ENCODE measurements around the gene STIM2. TPM values are rescaled to one million over a fixed set of nuclear protein-coding genes. Genes with fewer than 3 reads are reported as not detected.

STIM2 gene
- polyA plus RNA-seq, 1 donor (not counting 4 experiments of a cell fraction or from before 2014, with no cell fraction given): 20.7 TPM

- Histone ChIP-seq H4K20me1 (ENCODE audit: control insufficient read depth, extremely low read depth, insufficient read depth, low read length) (no peaks in the 10 kb centered on the region), H3K27ac (ENCODE audit: control insufficient read depth, insufficient read depth, low read length) (no peak overlapping the region), H3K9me1 (ENCODE audit: control insufficient read depth, extremely low read depth, insufficient read depth, low read length) (no peaks in the 10 kb centered on the region), H3K4me1 (ENCODE audit: control insufficient read depth, extremely low read depth, insufficient read depth, low read length) (no peaks in the 10 kb centered on the region), H3K4me2 (ENCODE audit: control insufficient read depth, extremely low read depth, insufficient read depth, low read depth, low read length) (no peak overlapping the region), H3K27me3 (ENCODE audit: control insufficient read depth, extremely low read depth, insufficient read depth, low read length) (no peaks in the 10 kb centered on the region), H3K9me3 (ENCODE audit: control insufficient read depth, low read depth, low read length) (no peaks in the 10 kb centered on the region), H3K36me3 (ENCODE audit: control insufficient read depth in 2 of 2, extremely low read depth in 1 of 2, insufficient read depth in 2 of 2, low read length in 2 of 2) (no peaks in the 10 kb centered on the region), H3K79me2 (ENCODE audit: control insufficient read depth, insufficient read depth, low read length) (no peaks in the 10 kb centered on the region), H3K9ac (ENCODE audit: control insufficient read depth, extremely low read depth, insufficient read depth, low read length) (no peak overlapping the region), H2AFZ (ENCODE audit: control insufficient read depth, low read length) (no peak overlapping the region), H3K4me3 (ENCODE audit: control insufficient read depth in 2 of 3, extremely low read depth in 1 of 3, insufficient read depth in 2 of 3, low read depth in 1 of 3, low read length in 3 of 3) (no peak overlapping the region)
- dilution Hi-C loops (cut with MboI; ENCODE audit: extremely low pct_ligation_motif_present, low sequenced_read_pairs): no loop called here
- DNase-seq (ENCODE audit: low read depth, low spot score) (no peak), FAIRE-seq (no peak)
- TF ChIP-seq, protein P1, sequence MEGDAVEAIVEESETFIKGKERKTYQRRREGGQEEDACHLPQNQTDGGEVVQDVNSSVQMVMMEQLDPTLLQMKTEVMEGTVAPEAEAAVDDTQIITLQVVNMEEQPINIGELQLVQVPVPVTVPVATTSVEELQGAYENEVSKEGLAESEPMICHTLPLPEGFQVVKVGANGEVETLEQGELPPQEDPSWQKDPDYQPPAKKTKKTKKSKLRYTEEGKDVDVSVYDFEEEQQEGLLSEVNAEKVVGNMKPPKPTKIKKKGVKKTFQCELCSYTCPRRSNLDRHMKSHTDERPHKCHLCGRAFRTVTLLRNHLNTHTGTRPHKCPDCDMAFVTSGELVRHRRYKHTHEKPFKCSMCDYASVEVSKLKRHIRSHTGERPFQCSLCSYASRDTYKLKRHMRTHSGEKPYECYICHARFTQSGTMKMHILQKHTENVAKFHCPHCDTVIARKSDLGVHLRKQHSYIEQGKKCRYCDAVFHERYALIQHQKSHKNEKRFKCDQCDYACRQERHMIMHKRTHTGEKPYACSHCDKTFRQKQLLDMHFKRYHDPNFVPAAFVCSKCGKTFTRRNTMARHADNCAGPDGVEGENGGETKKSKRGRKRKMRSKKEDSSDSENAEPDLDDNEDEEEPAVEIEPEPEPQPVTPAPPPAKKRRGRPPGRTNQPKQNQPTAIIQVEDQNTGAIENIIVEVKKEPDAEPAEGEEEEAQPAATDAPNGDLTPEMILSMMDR (optimal IDR thresholded peaks at IDR 0.05 in 1 of 3, IDR thresholded peaks at IDR 0.05 in 1 of 3, conservative IDR thresholded peaks at IDR 0.05 in 1 of 3; ENCODE audit: extremely low read depth in 1 of 3, insufficient read depth in 2 of 3, low read length in 3 of 3): no peak
Observed at GRCh38 chr4:26995316-26995715, 134.7 kb downstream of the STIM2 start.

- no peak overlapping the region for H3K27ac ChIP-seq (ENCODE audit: control insufficient read depth, insufficient read depth, low read length)
- no peak for FAIRE-seq
Observed at GRCh38 chr4:26996745-26997144, 136.1 kb downstream of the STIM2 start.

More at GRCh38 chr4:26996745-26997144, 136.1 kb downstream of the STIM2 start:
- Histone ChIP-seq H3K4me2 (ENCODE audit: control insufficient read depth, extremely low read depth, insufficient read depth, low read depth, low read length) (no peak overlapping the region), H2AFZ (ENCODE audit: control insufficient read depth, low read length) (no peak overlapping the region), H4K20me1 (ENCODE audit: control insufficient read depth, extremely low read depth, insufficient read depth, low read length) (no peaks in the 10 kb centered on the region), H3K9me3 (ENCODE audit: control insufficient read depth, low read depth, low read length) (no peaks in the 10 kb centered on the region), H3K9me1 (ENCODE audit: control insufficient read depth, extremely low read depth, insufficient read depth, low read length) (no peaks in the 10 kb centered on the region), H3K27me3 (ENCODE audit: control insufficient read depth, extremely low read depth, insufficient read depth, low read length) (no peaks in the 10 kb centered on the region), H3K79me2 (ENCODE audit: control insufficient read depth, insufficient read depth, low read length) (no peaks in the 10 kb centered on the region), H3K4me1 (ENCODE audit: control insufficient read depth, extremely low read depth, insufficient read depth, low read length) (no peaks in the 10 kb centered on the region), H3K9ac (ENCODE audit: control insufficient read depth, extremely low read depth, insufficient read depth, low read length) (no peak overlapping the region), H3K4me3 (ENCODE audit: control insufficient read depth in 2 of 3, extremely low read depth in 1 of 3, insufficient read depth in 2 of 3, low read depth in 1 of 3, low read length in 3 of 3) (no peak overlapping the region), H3K36me3 (ENCODE audit: control insufficient read depth in 2 of 2, extremely low read depth in 1 of 2, insufficient read depth in 2 of 2, low read length in 2 of 2) (no peaks in the 10 kb centered on the region)
- dilution Hi-C loops (cut with MboI; ENCODE audit: extremely low pct_ligation_motif_present, low sequenced_read_pairs): no loop called here
- no peak for DNase-seq (ENCODE audit: low read depth, low spot score)
- no peak for TF ChIP-seq EZH2 (IDR thresholded peaks at IDR 0.05; ENCODE audit: low read length)
- TF ChIP-seq, protein P1 (optimal IDR thresholded peaks at IDR 0.05 in 1 of 3, IDR thresholded peaks at IDR 0.05 in 1 of 3, conservative IDR thresholded peaks at IDR 0.05 in 1 of 3; ENCODE audit: extremely low read depth in 1 of 3, insufficient read depth in 2 of 3, low read length in 3 of 3): no peak

All from keratinocyte (primary cell).